ENCODE measurements around the gene SNX22. TPM values are rescaled to one million over a fixed set of nuclear protein-coding genes. Genes with fewer than 3 reads are reported as not detected.

SNX22 gene
- total and polyA plus RNA-seq, 2 of the 8 experiments (the other 6 are each of a cell fraction or from before 2014, with no cell fraction given): 4.9 TPM

DNA sequence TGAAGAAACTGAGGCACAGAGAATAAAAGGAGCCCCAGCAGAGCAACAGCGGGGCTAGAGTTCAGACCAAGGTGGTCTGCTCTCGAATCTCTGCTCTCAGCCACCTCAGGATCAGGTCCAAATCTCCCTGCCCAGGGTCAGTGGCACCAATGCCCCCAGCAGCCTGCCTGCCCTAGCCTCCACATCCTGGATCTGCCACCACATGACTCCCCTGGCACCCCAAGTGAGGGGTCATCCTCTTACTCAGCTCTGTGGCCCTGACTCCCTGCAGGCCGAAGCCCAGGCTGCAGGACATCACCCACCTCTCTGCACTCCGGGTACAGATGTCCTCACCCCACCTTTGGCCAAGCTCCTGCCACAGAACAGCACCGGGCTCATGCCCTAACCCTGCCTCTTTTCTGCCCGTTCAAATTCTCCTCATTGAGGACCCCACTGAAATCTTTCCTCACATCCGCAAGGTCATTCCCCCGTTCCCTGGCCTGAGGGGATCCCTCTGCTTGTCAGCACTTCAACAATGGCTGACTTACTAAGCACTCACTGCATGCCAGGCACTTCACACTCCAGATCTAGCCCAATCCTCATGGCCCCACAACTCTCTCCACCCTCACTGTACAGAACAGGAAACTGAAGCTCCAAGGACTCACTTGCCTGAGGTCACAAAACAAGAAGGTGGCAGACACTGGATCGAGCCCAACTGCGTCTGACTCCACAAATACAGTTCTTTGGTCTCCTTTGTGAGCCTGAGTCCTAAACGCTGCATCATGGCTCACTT is 7.0 kb downstream of the SNX22 start:
- H3K9me3 ChIP-seq (ENCODE audit: insufficient read depth in 2 of 2, low read depth in 1 of 2, low read length in 1 of 2): no peaks in the 10 kb centered on the region
- H3K4me2 ChIP-seq (ENCODE audit: insufficient read depth in 1 of 2, low read depth in 2 of 2, low read length in 2 of 2): no peak overlapping the region
- WGBS, 2 experiments (ENCODE audit: extremely low coverage in 1 of 2, insufficient coverage in 1 of 2, insufficient read length in 1 of 2, insufficient replicate concordance in 2 of 2, low coverage in 1 of 2, low lambda C conversion rate in 2 of 2, missing lambda C conversion rate in 1 of 2): 93% methylated on average over 11 of the region's 11 CpGs; no CpG with 5 or more reads in 1 of the 2 experiments
- H3K79me1 ChIP-seq (ENCODE audit: low read depth, low read length): no peaks in the 10 kb centered on the region; the same call in 1 of the 2 replicates
- ChIA-PET POLR2A (ENCODE audit: partially characterized antibody) (no interaction called here), CTCF (ENCODE audit: partially characterized antibody) (interaction anchor here (1.2 kb wide), 1 partner anchor 24 kb away, joined by 3 read pairs; no protein-coding TSS in a partner anchor)
- no peak overlapping the region for H3K27ac ChIP-seq (ENCODE audit: low read depth, low read length)
- H2BK120ac ChIP-seq (replicated peaks; ENCODE audit: low read depth, low read length): no peak overlapping the region
- peaks cover 8 to 18% of the 10 kb centered on the region in 2 experiments for H4K20me1 ChIP-seq (replicated peaks in 1 of 2; ENCODE audit: control insufficient read depth in 1 of 2, insufficient read depth in 2 of 2, low read length in 2 of 2)
- H4K5ac ChIP-seq (ENCODE audit: insufficient read length, low read depth, low read length): no peak overlapping the region
- H2BK5ac ChIP-seq (ENCODE audit: low read depth, low read length): no peak overlapping the region
- peaks cover 0 to 9% of the 10 kb centered on the region in 2 experiments; a peak in 2 of 4 replicates for H3K79me2 ChIP-seq (ENCODE audit: control insufficient read depth in 1 of 2, insufficient read depth in 2 of 2, low read length in 2 of 2)
- no peak for DNase-seq (ENCODE audit: low read depth in 1 of 2, low spot score in 2 of 2)
- no peak overlapping the region for H3K4ac ChIP-seq (replicated peaks; ENCODE audit: insufficient read length, low read depth, low read length)
- no peaks in the 10 kb centered on the region for H3K27me3 ChIP-seq (replicated peaks in 1 of 4; ENCODE audit: control insufficient read depth in 3 of 4, extremely low read depth in 1 of 4, insufficient read depth in 3 of 4, low read length in 3 of 4)
- no peak for FAIRE-seq
- peaks cover 38 to 59% (median 49%) of the 10 kb centered on the region in 4 experiments for H3K36me3 ChIP-seq (ENCODE audit: control insufficient read depth in 2 of 4, insufficient read depth in 4 of 4, low read length in 3 of 4)
- no peak overlapping the region for H3K23ac ChIP-seq (ENCODE audit: insufficient read length)
- no peak overlapping the region for H3K56ac ChIP-seq (replicated peaks; ENCODE audit: insufficient read length, low read depth, low read length)
- no peak overlapping the region for H3K9ac ChIP-seq (replicated peaks in 1 of 4; ENCODE audit: extremely low read depth in 1 of 4, low read depth in 3 of 4, low read length in 3 of 4)
- peaks cover 3% of the 10 kb centered on the region; the same call in 1 of the 2 replicates for H3K23me2 ChIP-seq (ENCODE audit: low read depth, low read length)
- H2BK20ac ChIP-seq (ENCODE audit: low read length): no peak overlapping the region
- H2AK5ac ChIP-seq (ENCODE audit: low read depth, low read length): no peak overlapping the region
- H3K18ac ChIP-seq (ENCODE audit: extremely low read depth, low read length): no peak overlapping the region
- no peak overlapping the region for H2BK15ac ChIP-seq (ENCODE audit: low read length)
- no peak overlapping the region for H4K91ac ChIP-seq (replicated peaks; ENCODE audit: insufficient read length, low read length)
- H2BK12ac ChIP-seq (ENCODE audit: low read depth, low read length): no peak overlapping the region
- no peak overlapping the region for H3K4me3 ChIP-seq (ENCODE audit: extremely low read depth in 1 of 4, insufficient read depth in 2 of 4, low read depth in 3 of 4, low read length in 4 of 4)
- no peak overlapping the region for H3K14ac ChIP-seq (ENCODE audit: insufficient read length)
- H2AFZ ChIP-seq (ENCODE audit: low read length): no peak overlapping the region
- no peak overlapping the region for H4K8ac ChIP-seq (ENCODE audit: extremely low read depth, insufficient read depth, low read length)
- H3K4me1 ChIP-seq (replicated peaks in 1 of 4; ENCODE audit: control insufficient read depth in 3 of 4, insufficient read depth in 4 of 4, low read length in 3 of 4): peaks cover 0 to 10% (median 3%) of the 10 kb centered on the region in 4 experiments
- TF ChIP-seq TBP (IDR thresholded peaks at IDR 0.05; ENCODE audit: low read depth, low read length): no peak
- no peak for TF ChIP-seq SP4 (IDR thresholded peaks at IDR 0.05; ENCODE audit: low read length)
- TF ChIP-seq RAD21 (IDR thresholded peaks at IDR 0.05 in 1 of 2, conservative IDR thresholded peaks at IDR 0.05 in 1 of 2; ENCODE audit: low read depth in 2 of 2, low read length in 2 of 2): no peak
- TF ChIP-seq NRF1 (IDR thresholded peaks at IDR 0.05; ENCODE audit: low read depth, low read length): no peak
- no peak for TF ChIP-seq JUN (IDR thresholded peaks at IDR 0.05; ENCODE audit: low read depth, low read length)
- no peak for TF ChIP-seq YY1 (IDR thresholded peaks at IDR 0.05; ENCODE audit: low read depth, low read length)
- TF ChIP-seq, protein P1, sequence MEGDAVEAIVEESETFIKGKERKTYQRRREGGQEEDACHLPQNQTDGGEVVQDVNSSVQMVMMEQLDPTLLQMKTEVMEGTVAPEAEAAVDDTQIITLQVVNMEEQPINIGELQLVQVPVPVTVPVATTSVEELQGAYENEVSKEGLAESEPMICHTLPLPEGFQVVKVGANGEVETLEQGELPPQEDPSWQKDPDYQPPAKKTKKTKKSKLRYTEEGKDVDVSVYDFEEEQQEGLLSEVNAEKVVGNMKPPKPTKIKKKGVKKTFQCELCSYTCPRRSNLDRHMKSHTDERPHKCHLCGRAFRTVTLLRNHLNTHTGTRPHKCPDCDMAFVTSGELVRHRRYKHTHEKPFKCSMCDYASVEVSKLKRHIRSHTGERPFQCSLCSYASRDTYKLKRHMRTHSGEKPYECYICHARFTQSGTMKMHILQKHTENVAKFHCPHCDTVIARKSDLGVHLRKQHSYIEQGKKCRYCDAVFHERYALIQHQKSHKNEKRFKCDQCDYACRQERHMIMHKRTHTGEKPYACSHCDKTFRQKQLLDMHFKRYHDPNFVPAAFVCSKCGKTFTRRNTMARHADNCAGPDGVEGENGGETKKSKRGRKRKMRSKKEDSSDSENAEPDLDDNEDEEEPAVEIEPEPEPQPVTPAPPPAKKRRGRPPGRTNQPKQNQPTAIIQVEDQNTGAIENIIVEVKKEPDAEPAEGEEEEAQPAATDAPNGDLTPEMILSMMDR (IDR thresholded peaks at IDR 0.05; ENCODE audit: control extremely low read depth in 1 of 3, insufficient read depth in 1 of 3, low read depth in 1 of 3, low read length in 3 of 3): no peak
- TF ChIP-seq HDAC2 (IDR thresholded peaks at IDR 0.05; ENCODE audit: borderline replicate concordance in 1 of 2, low read depth in 2 of 2, low read length in 2 of 2): no peak
- no peak for TF ChIP-seq CHD2 (IDR thresholded peaks at IDR 0.05; ENCODE audit: low read length)
- TF ChIP-seq POLR2AphosphoS5 (IDR thresholded peaks at IDR 0.05; ENCODE audit: low read depth, low read length): no peak; the same call in 1 of the 2 replicates
